Subcutaneous abdominal adipose tissue (tissue), 5 donors: Measurements from ENCODE around the gene ASPRV1.

Experiments
- H3K27ac ChIP-seq: one replicate; pipeline ENCODE4 v1.7.0; 2013; ENCODE audit warnings: low read depth, mild to moderate bottlenecking, inconsistent platforms, low read length, moderate library complexity
- H3K27me3 ChIP-seq, 5 donors: one replicate each; pipeline ENCODE4 v1.7.0; 2013; ENCODE audit warnings: low read length in 5 of 5, inconsistent platforms in 1 of 5; ENCODE audit not compliant: control insufficient read depth in 5 of 5, insufficient read depth in 4 of 5
- H3K36me3 ChIP-seq, 5 donors: one replicate each; pipeline ENCODE4 v1.7.0; 2013; ENCODE audit warnings: low read length in 5 of 5; ENCODE audit not compliant: control insufficient read depth in 5 of 5, insufficient read depth in 5 of 5
- H3K4me1 ChIP-seq, 5 donors: one replicate each; pipeline ENCODE4 v1.7.0; 2013; ENCODE audit warnings: low read length in 5 of 5, mild to moderate bottlenecking in 3 of 5, moderate library complexity in 1 of 5; ENCODE audit not compliant: control insufficient read depth in 5 of 5, insufficient read depth in 5 of 5
- H3K4me3 ChIP-seq, 5 donors: one replicate each; pipeline ENCODE4 v1.7.0; 2013; ENCODE audit warnings: low read length in 5 of 5, low read depth in 1 of 5
- H3K9ac ChIP-seq, 5 donors: one replicate each; pipeline ENCODE4 v1.7.0; 2013; ENCODE audit warnings: low read length in 5 of 5, mild to moderate bottlenecking in 4 of 5, moderate library complexity in 3 of 5
- H3K9me3 ChIP-seq, 5 donors: one replicate each; pipeline ENCODE4 v1.7.0; 2013; ENCODE audit warnings: low read length in 5 of 5; ENCODE audit not compliant: control insufficient read depth in 5 of 5
- donor health status: healthy.
- donor health status: healthy.
- donor health status: healthy.
- donor health status: healthy.
- donor health status: healthy.

The ASPRV1 gene

GRCh38 chr2:69977186-69977585, 15.8 kb upstream of the ASPRV1 start:
- H3K9me3 ChIP-seq, result no peaks in the 10 kb centered on the region
- no peak overlapping the region for H3K9ac ChIP-seq
- H3K4me1 ChIP-seq, result peaks cover 0 to 15% (median 0%) of the 10 kb centered on the region in 5 donors
- H3K27me3 ChIP-seq, result no peaks in the 10 kb centered on the region
- no peaks in the 10 kb centered on the region for H3K36me3 ChIP-seq
- no peak overlapping the region for H3K27ac ChIP-seq
- H3K4me3 ChIP-seq, result no peak overlapping the region

GRCh38 chr2:69975853-69976462, 14.5 kb upstream of the ASPRV1 start:
- H3K9ac ChIP-seq, result no peak overlapping the region
- no peaks in the 10 kb centered on the region for H3K36me3 ChIP-seq
- H3K27me3 ChIP-seq, result no peaks in the 10 kb centered on the region
- no peaks in the 10 kb centered on the region for H3K9me3 ChIP-seq
- H3K4me1 ChIP-seq, result peaks cover 0 to 15% (median 0%) of the 10 kb centered on the region in 5 donors
- no peak overlapping the region for H3K27ac ChIP-seq
- no peak overlapping the region for H3K4me3 ChIP-seq

GRCh38 chr2:69975136-69975852, 13.9 kb upstream of the ASPRV1 start:
- Histone ChIP-seq H3K9me3 (no peaks in the 10 kb centered on the region), H3K27me3 (no peaks in the 10 kb centered on the region), H3K9ac (no peak overlapping the region), H3K4me1 (peaks cover 0 to 14% (median 0%) of the 10 kb centered on the region in 5 donors), H3K36me3 (no peaks in the 10 kb centered on the region), H3K27ac (no peak overlapping the region), H3K4me3 (no peak overlapping the region)

GRCh38 chr2:69973335-69973735, 11.9 kb upstream of the ASPRV1 start:
- H3K9ac ChIP-seq, result no peak overlapping the region
- H3K4me3 ChIP-seq, result no peak overlapping the region
- H3K4me1 ChIP-seq, result peaks cover 0 to 10% (median 0%) of the 10 kb centered on the region in 5 donors
- no peaks in the 10 kb centered on the region for H3K36me3 ChIP-seq
- H3K9me3 ChIP-seq, result no peaks in the 10 kb centered on the region
- H3K27me3 ChIP-seq, result no peaks in the 10 kb centered on the region
- H3K27ac ChIP-seq, result no peak overlapping the region

- Histone ChIP-seq H3K9ac (no peak overlapping the region), H3K36me3 (no peaks in the 10 kb centered on the region), H3K27ac (no peak overlapping the region), H3K9me3 (no peaks in the 10 kb centered on the region), H3K4me1 (peaks cover 0 to 5% (median 0%) of the 10 kb centered on the region in 5 donors), H3K27me3 (no peaks in the 10 kb centered on the region), H3K4me3 (no peak overlapping the region)
These were observed 11.4 kb upstream of the ASPRV1 start for GRCh38 chr2:69972822-69973221.

- Histone ChIP-seq H3K27ac (no peak overlapping the region), H3K4me1 (peaks cover 0 to 4% (median 0%) of the 10 kb centered on the region in 5 donors), H3K9me3 (no peaks in the 10 kb centered on the region), H3K36me3 (no peaks in the 10 kb centered on the region), H3K4me3 (no peak overlapping the region), H3K9ac (no peak overlapping the region), H3K27me3 (no peaks in the 10 kb centered on the region)
These were observed 8.6 kb upstream of the ASPRV1 start for GRCh38 chr2:69969991-69970390.

GRCh38 chr2:69969126-69969983, 7.9 kb upstream of the ASPRV1 start:
- H3K4me1 ChIP-seq, result peaks cover 0 to 9% (median 1%) of the 10 kb centered on the region in 5 donors

GRCh38 chr2:69968609-69969008, 7.2 kb upstream of the ASPRV1 start:
- Histone ChIP-seq H3K27ac (no peak overlapping the region), H3K36me3 (no peaks in the 10 kb centered on the region), H3K9me3 (no peaks in the 10 kb centered on the region), H3K27me3 (no peaks in the 10 kb centered on the region), H3K9ac (no peak overlapping the region), H3K4me1 (peaks cover 0 to 16% (median 6%) of the 10 kb centered on the region in 5 donors), H3K4me3 (no peak overlapping the region)

More at GRCh38 chr2:69969126-69969983, 7.9 kb upstream of the ASPRV1 start:
- H3K9me3 ChIP-seq, result no peaks in the 10 kb centered on the region
- H3K27ac ChIP-seq, result no peak overlapping the region
- no peaks in the 10 kb centered on the region for H3K27me3 ChIP-seq
- no peaks in the 10 kb centered on the region for H3K36me3 ChIP-seq
- no peak overlapping the region for H3K9ac ChIP-seq
- no peak overlapping the region for H3K4me3 ChIP-seq

GRCh38 chr2:69966496-69966895, 5.1 kb upstream of the ASPRV1 start:
- H3K36me3 ChIP-seq, result peaks cover 0 to 4% (median 0%) of the 10 kb centered on the region in 5 donors
- H3K27me3 ChIP-seq, result no peaks in the 10 kb centered on the region
- peaks cover 0 to 18% (median 6%) of the 10 kb centered on the region in 5 donors for H3K4me1 ChIP-seq
- no peak overlapping the region for H3K27ac ChIP-seq
- no peaks in the 10 kb centered on the region for H3K9me3 ChIP-seq
- H3K4me3 ChIP-seq, result no peak overlapping the region
- no peak overlapping the region for H3K9ac ChIP-seq
